ENCODE data around the gene NELL2.

DNA sequence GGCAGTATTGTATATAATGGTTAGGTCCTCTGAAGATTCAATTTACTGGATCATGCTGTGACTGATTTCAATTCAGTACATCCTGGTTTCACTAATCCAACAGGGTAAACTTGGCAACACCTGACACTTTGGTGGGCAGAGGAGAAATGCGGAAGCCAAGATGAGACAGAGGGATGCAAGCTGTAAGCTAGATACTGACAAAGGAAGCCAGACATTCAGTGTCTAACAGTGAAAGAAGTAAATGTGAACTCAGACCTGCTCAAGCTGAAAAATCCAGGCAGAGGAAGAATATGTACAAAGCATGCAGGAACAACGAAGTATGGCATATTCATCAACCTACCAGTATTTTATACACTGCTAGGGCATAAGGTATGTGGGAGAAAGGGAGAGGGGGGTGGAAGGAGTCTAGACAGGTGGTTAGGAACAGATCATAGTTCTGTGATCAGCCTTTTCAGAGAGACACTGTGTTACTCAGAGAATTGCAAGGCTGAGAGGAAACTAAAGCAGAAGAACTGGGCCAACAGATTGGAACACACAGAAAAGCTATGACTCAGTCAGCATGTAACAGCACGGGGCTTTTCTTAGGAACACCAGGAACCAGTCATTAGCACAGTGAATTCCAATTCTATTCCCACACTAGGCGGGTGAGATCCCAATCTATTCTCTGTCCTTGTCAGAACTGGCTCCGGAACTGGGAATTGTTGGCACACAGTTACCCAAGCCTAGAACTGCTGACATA lies 40.3 kb downstream of the NELL2 start:
- TF ChIP-seq CTCF (IDR thresholded peaks at IDR 0.05) = no peak
- no peak for TF ChIP-seq HEYL (CRISPR knock-in tag; IDR thresholded peaks at IDR 0.05)

Measured in A549 (cell line).